Measurements from ENCODE around the gene PGM1.
"Not testable (repeated sequence)": the region's sequence is repeated elsewhere in the genome, so short reads cannot be mapped to it uniquely, and the experiment has no call there.

The PGM1 gene

DNA sequence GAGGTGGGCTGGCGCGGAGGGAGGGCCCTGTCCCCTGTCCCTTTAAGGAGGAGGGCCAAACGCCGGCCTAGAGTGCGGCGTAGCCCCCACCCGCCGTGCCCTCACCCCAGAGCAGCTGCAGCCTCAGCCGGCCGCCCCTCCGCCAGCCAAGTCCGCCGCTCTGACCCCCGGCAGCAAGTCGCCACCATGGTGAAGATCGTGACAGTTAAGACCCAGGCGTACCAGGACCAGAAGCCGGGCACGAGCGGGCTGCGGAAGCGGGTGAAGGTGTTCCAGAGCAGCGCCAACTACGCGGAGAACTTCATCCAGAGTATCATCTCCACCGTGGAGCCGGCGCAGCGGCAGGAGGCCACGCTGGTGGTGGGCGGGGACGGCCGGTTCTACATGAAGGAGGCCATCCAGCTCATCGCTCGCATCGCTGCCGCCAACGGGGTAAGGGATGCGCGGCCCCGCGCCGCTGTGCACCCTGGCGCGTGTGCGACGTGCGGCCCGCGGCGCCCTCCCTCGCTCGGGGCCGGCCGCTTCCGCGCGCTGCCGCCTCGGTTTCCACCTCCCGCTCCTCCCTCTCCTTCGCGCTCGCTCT, at the start of gene PGM1:
Gene PGM1 (plus strand): TSS at position 109 of the 583 bp plus-strand sequence. CDS start 78 bp downstream, at position 187.
- DNase-seq (ENCODE audit: low read depth, low spot score) = no peak

DNA sequence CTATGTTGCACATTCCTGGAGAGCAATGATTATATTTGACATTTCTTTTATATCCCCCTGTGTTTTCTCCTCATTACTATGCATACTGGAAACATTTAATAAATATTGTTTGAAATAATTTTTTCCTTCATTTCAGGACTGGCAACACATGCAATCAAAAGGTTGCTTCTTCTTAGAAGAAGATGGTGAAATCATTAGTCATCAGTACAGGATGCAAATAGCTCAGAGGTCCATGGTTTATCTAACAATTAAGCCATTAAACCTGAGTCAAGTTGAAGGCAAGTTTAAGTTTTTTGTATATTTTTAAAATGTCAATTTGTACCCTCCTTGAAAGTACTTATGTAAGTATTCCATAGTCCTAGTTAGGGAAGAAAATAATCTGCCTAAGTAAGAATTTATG, 47.4 kb upstream of the PGM1 start:
- no peak for DNase-seq (ENCODE audit: low read depth, low spot score)

DNA sequence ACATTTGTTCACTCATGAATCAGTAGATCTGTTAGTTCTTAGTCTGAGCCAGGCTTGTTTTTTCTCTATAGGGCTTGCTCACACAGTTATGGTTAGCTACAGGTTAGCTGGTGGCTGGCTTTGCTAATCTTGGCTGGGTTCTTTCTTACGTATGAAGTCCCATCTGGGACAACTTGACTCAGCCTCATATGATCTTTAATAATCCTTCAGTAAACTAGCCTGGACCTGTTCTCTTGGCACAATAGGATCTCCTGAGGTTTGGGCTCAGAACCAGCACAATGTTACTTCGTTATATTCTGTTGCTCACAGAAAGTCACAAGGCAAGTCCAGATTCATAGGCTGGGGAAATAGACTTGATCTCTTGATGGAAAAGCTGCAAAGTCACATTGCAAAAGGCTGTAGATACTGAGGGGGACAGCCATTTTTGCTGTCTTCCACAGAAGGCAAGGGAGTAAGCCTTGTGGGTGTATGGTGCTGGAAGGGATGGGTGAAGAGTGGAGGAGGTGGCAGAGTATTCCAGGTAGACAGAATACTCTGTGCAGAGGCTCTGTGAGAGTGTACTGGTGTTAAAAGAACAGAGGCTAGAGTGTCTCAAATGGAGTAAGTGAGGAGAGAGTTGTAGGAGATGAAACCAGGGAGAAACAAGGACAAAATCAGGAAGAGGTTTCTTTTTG, 45.5 kb upstream of the PGM1 start:
- no peak for DNase-seq (ENCODE audit: low read depth, low spot score)

DNA sequence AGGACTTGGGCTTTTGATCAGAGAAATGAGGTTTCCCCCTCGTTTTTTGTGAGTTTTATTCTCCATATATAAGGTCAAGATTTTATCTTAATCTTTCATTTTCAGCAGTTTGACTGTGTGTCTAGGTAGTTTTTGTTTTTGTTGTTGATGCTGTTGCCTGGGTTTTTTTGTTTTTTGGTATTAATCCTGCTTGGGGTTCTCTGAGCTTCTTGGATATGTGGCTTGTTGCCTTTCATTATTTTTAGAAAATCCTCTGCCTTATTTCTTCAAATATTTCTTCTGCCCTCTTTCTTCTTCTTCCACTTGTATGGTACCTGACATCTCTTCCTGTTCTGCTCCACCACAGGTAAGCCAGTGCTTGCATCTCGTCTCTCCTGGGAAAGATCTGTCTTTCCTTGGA, 44.9 kb upstream of the PGM1 start:
- DNase-seq (ENCODE audit: low read depth, low spot score) = no peak

DNA sequence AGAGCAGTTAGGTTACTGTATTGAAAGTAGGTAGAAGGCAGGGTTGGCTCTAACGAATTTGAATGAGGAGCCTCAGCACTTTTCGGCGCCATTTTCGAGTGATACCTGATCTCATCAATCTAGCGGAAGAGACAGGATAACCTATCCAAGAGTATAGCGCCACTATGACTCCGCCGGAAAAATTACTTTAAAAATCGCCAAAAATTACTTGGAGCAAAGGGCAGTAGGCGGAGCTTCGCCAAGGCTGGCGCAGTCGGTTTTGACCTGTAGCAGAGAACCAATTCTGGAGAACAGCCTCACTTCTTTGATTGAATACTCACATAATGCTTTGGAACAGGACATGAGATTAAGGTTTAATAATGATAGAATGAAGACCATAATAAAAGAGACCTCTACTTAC, 44.3 kb upstream of the PGM1 start:
- DNase-seq (ENCODE audit: low read depth, low spot score) = no peak

DNA sequence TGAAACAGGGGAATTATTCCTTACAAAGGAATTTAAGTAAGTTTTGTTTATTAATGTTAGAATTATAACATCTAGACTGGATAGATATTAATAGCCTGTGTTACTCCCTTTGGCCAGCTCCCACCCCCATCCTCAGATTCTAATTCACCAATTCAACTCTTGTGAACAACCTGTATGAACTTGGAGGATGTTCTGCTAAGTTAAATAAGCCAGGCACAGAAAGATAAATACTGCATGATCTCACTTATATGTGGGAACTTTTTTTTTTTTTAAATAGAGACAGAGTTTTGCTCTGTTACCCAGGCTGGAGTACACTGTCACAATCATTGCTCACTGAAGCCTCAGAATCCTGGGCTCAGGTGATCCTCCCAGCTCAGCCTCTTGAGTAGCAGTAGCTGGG, 37.7 kb upstream of the PGM1 start:
- DNase-seq (ENCODE audit: low read depth, low spot score) = no peak

DNA sequence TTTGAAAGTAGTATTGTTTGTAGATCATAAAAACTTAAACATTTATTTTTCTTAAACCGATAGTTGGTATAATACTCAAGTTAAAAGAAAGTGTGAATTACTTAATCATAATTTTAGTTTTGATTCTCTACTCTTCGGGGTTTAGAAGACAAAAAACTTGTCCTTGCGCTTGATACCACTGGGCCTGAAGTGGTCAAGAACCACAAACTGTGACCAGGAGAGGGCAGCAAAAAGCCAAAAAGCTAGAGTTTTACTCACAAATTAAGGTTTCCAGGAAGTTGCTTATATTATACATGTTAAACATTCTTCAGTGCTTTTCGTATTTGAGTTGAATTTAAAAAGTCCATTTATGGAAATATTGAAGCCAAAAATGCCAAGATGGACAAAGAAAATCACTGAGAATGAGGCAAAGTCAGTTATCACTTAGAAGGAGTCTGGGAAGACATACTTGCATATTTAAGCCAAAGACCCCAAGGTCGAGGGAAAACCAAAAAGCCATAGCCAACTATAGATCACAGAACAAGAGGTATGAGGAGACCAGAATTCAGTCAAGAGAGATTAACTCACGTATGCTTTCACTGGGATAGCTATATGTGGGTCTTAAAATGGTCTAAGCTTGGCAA, 35.7 kb upstream of the PGM1 start:
- no peak for DNase-seq (ENCODE audit: low read depth, low spot score)

DNA sequence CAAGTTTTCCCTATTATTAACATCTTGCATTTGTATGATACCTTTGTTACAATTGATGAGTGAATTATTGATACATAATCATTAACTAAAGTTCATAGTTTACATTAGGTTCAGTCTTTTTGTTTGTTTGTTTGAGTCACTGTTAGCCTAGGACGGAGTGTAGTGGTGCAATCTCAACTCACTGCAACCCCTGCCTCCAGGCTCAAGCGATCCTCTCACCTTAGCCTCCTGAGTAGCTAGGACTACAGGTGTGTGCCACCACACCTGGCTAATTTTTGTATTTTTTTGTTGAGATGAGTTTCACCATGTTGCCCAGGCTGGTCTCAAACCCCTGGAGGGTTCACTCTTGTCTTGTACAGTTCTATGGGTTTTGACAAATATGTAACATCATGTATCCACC, 33.9 kb upstream of the PGM1 start:
- no peak for DNase-seq (ENCODE audit: low read depth, low spot score)

DNA sequence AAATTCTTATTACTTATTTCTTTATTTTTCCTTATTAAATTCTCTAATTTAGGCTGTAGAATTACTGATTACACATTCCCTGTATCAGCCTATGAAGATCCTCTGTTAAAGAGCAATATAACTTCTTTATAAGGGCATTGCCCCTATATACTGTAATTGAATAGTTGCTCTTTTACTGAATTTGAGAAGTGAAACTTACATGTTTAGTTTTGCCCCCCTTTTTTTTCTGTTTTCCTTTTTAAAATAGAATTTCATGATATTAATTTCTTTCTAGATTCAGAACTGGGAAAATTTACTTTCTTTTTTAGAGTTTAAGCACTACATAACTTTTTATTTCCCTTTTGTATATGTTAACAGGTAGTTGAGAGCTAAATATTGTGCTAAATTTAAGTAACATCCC, 29.5 kb upstream of the PGM1 start:
- DNase-seq (ENCODE audit: low read depth, low spot score) = no peak

DNA sequence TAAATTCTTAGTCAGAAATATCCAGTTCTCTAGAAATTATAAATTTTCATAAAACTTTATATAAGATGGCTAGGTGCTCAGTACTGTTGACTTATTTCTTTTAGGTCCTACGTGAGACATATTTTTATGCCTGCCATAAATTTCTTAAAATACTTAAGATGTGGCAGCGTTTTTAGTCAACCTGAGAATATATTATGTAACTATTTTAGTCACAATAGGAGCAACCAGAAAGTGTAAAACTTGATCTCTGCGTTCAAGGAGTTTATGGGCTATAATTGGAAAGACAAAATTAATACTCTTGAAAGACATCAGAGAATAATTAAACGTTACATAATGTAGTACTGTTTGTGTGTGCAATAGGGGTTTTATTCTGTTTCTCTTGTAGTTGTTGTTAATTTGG, 24.1 kb upstream of the PGM1 start:
- no peak for DNase-seq (ENCODE audit: low read depth, low spot score)

DNA sequence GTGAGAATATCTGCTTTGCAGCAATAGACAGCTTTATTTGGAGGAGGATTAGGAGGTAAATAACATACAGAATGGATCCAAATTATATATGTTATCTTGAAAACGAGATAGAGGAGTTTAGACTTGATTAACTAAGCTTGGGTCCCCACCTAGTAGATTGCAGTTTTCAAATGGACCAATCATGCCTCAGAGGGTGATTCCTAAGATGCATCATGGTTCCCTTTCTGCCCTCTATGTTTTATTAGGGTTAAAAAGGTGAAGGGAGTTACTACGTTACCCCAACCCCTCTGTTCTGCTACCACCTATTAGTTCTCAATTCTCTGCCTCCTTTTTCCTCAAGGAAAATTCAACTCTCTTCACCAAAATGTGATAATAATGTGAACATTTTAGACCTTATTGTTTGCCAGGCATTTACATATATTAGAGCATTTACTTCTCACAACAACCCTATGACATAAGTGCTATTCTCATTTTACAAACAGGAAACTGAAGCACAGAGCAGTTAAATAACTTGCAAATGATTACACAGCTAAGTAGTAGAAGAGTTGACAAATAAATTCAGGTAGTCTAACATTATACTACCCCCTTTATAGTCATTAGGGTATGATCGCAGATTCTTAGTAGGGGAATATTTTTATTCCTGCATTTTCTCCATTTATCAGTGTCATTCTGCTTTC, 23.4 kb upstream of the PGM1 start:
- no peak for DNase-seq (ENCODE audit: low read depth, low spot score)

DNA sequence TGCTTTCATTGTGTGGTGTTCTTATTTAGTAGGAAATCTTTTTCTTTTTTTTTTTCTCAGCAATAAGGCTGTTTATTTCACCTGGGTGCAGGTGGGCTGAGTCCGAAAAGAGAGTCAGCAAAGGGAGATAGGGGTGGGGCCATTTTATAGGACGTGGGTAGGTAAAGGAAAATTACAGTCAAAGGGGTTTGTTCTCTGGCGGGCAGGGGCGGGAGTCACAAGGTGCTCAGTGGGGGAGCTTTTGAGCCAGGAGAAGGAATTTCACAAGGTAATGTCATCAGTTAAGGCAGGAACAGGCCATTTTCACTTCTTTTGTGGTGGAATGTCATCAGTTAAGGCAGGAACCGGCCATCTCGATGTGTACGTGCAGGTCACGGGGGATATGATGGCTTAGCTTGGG, 20.5 kb upstream of the PGM1 start:
- DNase-seq (ENCODE audit: low read depth, low spot score) = not testable (repeated sequence)

DNA sequence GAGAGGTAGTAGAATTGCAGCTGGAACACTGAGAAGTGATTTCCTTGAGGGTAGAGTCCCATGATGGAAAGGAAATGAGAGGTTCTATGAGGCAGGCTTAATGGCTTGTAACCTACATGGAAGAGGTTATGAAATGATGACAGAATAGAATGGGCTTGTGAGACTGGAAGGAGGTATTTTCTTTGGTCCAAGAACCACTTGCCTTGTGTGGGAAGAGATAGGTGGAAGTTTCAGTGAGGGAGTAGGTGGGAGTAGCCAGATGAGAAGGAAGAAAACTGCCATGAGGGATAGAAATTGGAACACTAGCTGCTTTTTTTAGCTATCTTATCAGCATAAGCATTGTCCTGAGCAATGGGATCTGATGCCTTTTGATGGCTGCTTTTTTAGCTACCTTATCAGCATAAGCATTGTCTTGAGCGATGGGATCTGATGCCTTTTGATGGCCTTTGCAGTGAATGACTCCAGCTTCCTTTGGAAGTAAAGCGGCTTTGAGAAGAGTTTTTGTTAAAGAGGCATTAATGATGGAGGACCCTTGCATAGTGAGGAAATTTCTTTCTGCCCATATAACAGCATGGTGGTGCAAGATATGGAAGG, 18.9 kb upstream of the PGM1 start:
- DNase-seq (ENCODE audit: low read depth, low spot score) = not testable (repeated sequence)

DNA sequence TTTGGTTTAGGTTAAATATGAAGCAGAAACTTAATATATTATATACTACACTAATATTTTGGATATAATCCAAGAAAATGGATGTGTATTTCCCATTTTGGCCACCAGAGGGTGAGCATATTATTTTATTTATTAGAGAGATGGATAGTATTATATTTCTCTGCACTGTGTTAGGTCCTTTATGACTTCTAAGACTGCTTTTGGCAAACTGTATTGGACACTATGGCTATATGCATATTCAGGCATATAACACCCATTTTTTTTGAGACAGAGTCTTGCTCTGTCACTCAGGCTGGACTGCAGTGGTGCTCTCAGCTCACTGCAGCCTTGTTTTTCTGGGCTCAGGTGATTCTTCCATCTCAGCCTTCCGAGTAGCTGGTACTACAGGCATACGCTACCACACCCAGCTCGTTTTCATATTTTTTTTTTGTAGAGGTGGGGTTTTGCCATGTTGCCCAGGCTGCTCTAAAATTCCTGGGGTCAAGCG, 17.8 kb upstream of the PGM1 start:
- no peak for DNase-seq (ENCODE audit: low read depth, low spot score)

DNA sequence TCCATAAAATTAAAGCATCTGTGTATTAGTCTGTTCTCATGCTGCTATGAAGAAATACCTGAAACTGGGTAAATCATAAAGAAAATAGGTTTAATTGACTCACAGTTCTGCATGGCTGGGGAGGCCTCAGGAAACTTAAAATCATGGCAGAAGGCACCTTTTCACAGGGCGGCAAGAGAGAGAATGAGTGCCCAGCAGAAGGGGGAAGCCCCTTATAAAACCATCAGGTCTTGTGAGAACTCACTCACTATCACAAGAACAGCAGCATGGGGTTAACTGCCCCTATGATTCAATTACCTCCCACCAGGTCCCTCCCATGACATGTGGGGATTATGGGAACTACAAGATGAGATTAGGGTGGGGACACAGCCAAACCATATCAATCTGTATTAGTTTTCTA, 6.9 kb upstream of the PGM1 start:
- not testable (repeated sequence) for DNase-seq (ENCODE audit: low read depth, low spot score)

DNA sequence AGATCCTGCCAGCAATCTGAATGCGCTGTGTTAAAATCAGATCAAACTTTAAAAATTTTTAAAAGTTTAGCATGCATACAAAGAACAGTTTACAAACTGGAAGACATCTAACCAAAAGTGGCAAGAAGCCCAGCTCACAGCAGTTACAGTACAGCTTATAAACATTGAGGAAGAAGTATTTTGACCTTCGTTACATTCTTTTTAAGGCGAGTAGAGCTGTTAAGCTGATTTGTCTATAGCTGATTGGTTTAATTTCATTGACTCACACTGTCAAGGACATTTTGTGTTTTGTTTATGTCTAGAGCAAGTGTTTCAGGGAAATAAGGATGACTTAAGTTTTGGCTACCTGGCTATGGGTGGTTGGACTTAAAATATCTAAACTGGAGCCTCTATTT, 3.0 kb upstream of the PGM1 start:
- no peak for DNase-seq (ENCODE audit: low read depth, low spot score)

DNA sequence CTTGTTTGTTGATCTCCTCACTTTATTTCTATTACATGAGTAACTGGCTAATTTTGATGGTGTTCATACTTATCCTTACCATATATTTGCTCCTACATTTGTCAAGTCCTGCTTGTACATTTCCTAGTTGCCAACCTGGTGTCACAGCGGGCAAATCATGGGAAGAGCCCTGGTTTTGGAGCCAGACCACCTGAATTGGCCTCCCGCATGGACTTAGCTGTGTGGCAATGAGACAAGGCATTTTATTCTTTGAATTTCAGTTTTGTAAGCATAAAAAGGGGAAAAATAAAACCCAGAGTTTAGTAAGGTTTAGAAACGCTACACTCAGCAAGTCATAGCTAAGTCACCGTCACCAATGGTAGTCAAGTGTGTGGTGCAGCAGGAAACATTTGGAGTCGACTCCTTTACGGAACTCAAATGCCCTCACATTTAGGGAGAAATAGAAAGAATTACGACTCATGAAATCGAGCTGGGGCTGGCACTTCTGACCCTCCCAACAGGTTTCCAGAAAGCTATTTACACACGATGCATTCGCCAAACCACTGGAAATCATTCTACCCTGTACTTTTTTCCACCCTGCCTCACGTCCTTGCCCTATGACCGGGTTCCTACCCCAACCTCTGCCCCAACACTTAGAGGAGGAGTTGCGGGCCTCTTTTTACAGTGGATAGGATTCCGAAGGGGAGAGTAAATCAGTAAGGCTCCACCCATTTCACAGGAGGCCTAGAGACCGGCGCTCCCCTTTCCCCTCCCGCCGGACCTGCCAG, 492 bp upstream of the PGM1 start:
- DNase-seq (ENCODE audit: low read depth, low spot score) = no peak

DNA sequence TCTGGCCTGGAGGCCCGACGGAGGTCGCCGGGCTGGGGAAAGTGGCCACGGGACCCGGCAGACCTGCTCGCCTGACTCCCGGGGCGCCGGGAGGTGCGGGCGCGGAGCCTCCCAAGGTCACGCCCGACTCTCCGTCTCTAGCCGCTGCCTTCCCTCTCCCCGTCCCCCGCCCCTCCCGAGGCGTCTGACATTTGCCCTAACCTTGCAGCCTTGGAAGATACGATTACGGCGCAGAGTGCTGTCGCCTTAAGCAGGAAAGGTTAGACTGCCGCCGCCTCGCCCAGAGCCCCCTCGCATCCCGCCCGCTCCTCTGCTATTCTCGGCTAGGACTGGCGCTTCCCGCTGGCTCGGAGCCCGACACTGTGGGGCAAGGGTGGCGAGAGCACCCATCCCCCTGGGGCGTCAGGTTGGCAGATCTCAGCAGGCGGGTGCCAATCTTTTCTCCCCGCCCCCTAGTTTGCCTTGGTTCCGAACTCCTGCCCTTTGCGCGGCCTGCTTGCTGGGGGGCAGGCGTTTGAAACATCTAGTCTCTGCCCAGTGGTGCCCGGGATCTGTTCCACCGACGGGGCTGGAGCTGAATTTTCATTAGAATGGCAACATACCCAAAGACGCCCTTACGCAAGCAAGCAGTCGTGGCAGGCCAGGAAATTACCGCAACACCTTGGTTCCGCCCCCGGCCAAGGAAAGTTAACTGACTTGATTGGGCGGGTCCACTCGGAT, 835 bp downstream of the PGM1 start:
- DNase-seq (ENCODE audit: low read depth, low spot score) = no peak

DNA sequence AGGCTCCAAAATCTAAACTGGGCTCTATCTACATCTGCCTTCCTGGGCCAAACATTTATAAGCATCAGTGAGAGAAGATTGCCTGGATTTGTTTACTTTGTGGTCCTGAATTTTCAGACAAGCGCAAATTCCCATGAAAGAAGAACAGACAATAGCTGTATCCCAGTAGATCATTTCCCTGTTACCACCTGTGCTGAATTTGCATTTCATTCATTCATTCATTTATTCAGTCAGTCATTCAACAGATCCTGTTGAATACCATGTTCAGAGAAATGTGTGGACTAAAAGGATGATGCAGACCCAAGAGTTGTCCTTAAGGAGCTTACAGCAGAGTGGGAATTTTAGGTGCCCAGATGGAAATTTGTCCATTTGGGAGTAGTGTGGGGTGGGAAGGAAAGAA, 2.2 kb downstream of the PGM1 start:
- DNase-seq (ENCODE audit: low read depth, low spot score) = no peak

DNA sequence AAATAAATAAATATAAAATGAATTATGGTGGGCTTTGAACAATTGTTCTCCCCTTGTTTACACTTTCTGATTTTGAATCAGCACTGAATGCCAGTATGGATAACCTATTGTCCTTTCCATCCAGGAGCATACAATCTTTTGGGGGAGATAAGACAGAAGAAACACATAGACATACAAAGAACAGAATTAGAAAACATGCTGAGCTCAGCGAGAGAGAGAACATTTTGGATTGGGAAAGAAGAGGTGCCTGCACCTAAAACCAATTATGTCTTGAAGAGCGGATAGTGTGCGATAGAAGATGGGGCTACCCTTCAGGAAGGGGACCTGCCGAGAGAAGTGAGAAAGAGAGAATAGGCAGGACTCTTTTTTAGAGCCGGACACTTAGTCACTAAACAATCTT, 6.6 kb downstream of the PGM1 start:
- no peak for DNase-seq (ENCODE audit: low read depth, low spot score)

DNA sequence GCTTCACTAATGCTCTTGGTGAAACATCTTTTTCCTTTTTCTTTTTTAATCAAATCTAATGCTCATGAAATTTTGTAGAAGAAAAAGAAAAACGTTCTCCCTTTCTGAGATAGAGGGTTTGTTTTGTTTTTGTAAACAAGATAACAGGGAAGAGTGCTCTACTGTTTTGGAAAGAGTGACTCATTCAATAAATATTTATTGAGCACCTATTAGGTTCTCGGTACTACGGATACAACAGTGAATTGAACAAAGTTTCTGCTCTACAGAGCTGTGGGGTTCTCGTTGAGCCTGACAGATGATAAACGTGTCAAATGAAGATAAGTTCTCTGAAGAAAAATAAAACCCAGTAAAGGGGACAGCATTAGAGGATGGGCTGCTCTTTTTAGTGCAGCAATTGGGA, 7.0 kb downstream of the PGM1 start:
- no peak for DNase-seq (ENCODE audit: low read depth, low spot score)

Measured in iPS DF 19.7 (cell line).